Measurements from ENCODE around the gene BRIP1. TPM values are rescaled to one million over a fixed set of nuclear protein-coding genes. Genes with fewer than 3 reads are reported as not detected.

BRIP1 gene
- polyA plus RNA-seq, 1 experiment, result 2.9 TPM

DNA sequence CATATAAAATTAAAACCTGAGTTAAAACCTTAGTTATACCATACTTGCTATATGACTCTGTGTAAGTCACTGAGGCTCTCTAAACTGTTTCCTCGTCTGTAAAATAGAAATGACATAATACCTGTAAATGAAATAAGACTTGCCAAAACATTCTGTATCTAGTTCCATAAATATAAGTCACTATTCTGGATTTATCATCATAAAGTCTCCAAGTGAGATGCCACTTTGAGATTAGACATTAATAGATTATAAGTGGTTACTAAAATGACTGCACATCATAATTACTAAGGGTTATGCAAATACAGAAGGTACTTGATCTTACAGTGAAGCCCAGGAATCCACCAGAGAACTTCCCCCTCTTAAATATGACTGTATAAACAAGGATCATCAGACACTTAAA lies 12.0 kb upstream of the BRIP1 start:
- POLR2A ChIA-PET, result no interaction called here
- no peaks in the 10 kb centered on the region; the same call in 1 of the 2 replicates for H3K36me3 ChIP-seq (ENCODE audit: control insufficient read depth, insufficient read depth, low read length)

GRCh38 chr17:61874075-61874474 lies 10.7 kb upstream of the BRIP1 start:
- Histone ChIP-seq H3K4me3 (ENCODE audit: low read depth, low read length) (no peak overlapping the region), H3K27me3 (ENCODE audit: control insufficient read depth, insufficient read depth, low read length) (no peaks in the 10 kb centered on the region), H3K36me3 (ENCODE audit: control insufficient read depth, insufficient read depth, low read length) (no peaks in the 10 kb centered on the region; the same call in 1 of the 2 replicates)
- TF ChIP-seq, protein P1, sequence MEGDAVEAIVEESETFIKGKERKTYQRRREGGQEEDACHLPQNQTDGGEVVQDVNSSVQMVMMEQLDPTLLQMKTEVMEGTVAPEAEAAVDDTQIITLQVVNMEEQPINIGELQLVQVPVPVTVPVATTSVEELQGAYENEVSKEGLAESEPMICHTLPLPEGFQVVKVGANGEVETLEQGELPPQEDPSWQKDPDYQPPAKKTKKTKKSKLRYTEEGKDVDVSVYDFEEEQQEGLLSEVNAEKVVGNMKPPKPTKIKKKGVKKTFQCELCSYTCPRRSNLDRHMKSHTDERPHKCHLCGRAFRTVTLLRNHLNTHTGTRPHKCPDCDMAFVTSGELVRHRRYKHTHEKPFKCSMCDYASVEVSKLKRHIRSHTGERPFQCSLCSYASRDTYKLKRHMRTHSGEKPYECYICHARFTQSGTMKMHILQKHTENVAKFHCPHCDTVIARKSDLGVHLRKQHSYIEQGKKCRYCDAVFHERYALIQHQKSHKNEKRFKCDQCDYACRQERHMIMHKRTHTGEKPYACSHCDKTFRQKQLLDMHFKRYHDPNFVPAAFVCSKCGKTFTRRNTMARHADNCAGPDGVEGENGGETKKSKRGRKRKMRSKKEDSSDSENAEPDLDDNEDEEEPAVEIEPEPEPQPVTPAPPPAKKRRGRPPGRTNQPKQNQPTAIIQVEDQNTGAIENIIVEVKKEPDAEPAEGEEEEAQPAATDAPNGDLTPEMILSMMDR (IDR thresholded peaks at IDR 0.05; ENCODE audit: insufficient read depth, low read depth, low read length), result no peak
- DNase-seq (ENCODE audit: low read depth), result no peak
- ChIA-PET POLR2A (no interaction called here), CTCF (interaction anchor here (0.9 kb wide), 1 partner anchor 21 kb away, joined by 3 read pairs; no protein-coding TSS in a partner anchor)

More for the DNA sequence above, 12.0 kb upstream of the BRIP1 start:
- TF ChIP-seq, protein P1 (IDR thresholded peaks at IDR 0.05; ENCODE audit: insufficient read depth, low read depth, low read length), result no peak
- CTCF ChIA-PET, result no interaction called here
- Histone ChIP-seq H3K4me3 (ENCODE audit: low read depth, low read length) (no peak overlapping the region), H3K27me3 (ENCODE audit: control insufficient read depth, insufficient read depth, low read length) (no peaks in the 10 kb centered on the region)
- DNase-seq (ENCODE audit: low read depth), result no peak

GRCh38 chr17:61872099-61872498 lies 8.8 kb upstream of the BRIP1 start:
- TF ChIP-seq, protein P1 (IDR thresholded peaks at IDR 0.05; ENCODE audit: insufficient read depth, low read depth, low read length), result no peak
- DNase-seq (ENCODE audit: low read depth), result no peak
- Histone ChIP-seq H3K27me3 (ENCODE audit: control insufficient read depth, insufficient read depth, low read length) (no peaks in the 10 kb centered on the region), H3K4me3 (ENCODE audit: low read depth, low read length) (no peak overlapping the region), H3K36me3 (ENCODE audit: control insufficient read depth, insufficient read depth, low read length) (no peaks in the 10 kb centered on the region; the same call in 1 of the 2 replicates)
- POLR2A ChIA-PET, result no interaction called here
- CTCF ChIA-PET, result interaction anchor here (0.6 kb wide), 1 partner anchor 397 kb away, joined by 3 read pairs; no protein-coding TSS in a partner anchor

DNA sequence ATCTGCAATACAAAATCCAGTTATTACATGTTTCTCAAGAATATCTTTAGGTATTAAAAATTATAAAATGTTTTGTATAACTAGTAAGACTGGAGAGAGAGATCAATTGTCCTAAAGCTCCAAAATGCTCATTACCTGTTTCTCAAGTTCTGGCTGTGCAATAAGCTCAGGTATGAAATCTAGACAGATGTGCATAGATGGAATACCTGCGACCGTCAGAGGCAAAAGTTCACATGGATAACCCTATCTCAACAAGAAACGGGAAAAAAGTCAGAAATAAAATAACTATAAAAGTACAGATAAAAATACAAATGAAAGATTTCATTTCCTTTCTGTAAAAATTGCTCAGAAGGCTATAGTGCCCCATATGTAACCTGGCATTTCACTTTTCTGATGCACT lies 5.8 kb upstream of the BRIP1 start:
- Histone ChIP-seq H3K36me3 (ENCODE audit: control insufficient read depth, insufficient read depth, low read length) (no peaks in the 10 kb centered on the region), H3K27me3 (ENCODE audit: control insufficient read depth, insufficient read depth, low read length) (no peaks in the 10 kb centered on the region), H3K4me3 (ENCODE audit: low read depth, low read length) (no peak overlapping the region)
- ChIA-PET POLR2A (no interaction called here), CTCF (no interaction called here)
- TF ChIP-seq, protein P1 (IDR thresholded peaks at IDR 0.05; ENCODE audit: insufficient read depth, low read depth, low read length), result no peak
- DNase-seq (ENCODE audit: low read depth), result no peak

GRCh38 chr17:61868074-61868473 lies 4.7 kb upstream of the BRIP1 start:
- TF ChIP-seq, protein P1 (IDR thresholded peaks at IDR 0.05; ENCODE audit: insufficient read depth, low read depth, low read length), result no peak
- H3K36me3 ChIP-seq (ENCODE audit: control insufficient read depth, insufficient read depth, low read length), result no peaks in the 10 kb centered on the region
- CTCF ChIA-PET, result interaction anchor here (0.6 kb wide), 1 partner anchor 67 kb away, joined by 5 read pairs; no protein-coding TSS in a partner anchor
- no peak overlapping the region for H3K4me3 ChIP-seq (ENCODE audit: low read depth, low read length)
- H3K27me3 ChIP-seq (ENCODE audit: control insufficient read depth, insufficient read depth, low read length), result no peaks in the 10 kb centered on the region
- POLR2A ChIA-PET, result no interaction called here
- no peak for DNase-seq (ENCODE audit: low read depth)
